SKM-1 (cell line): ENCODE measurements around the gene PLAU.
A peak's percentile ranks its signal among the peaks of the same experiment; 100 is the strongest.
"Not testable (repeated sequence)": the region's sequence is repeated elsewhere in the genome, so short reads cannot be mapped to it uniquely, and the experiment has no call there.

Experiments used
- DNase-seq: peaks from one replicate; lab custom pipeline; 2025; ENCODE audit not compliant: unreplicated experiment; lab: John Stamatoyannopoulos, UW

Gene PLAU

GRCh38 chr10:73919481-73919880 lies 8.5 kb downstream of the PLAU start:
- DNase-seq: not testable (repeated sequence)

GRCh38 chr10:73920089-73920488 lies 9.2 kb downstream of the PLAU start:
- DNase-seq: peak; percentile 72

GRCh38 chr10:73922007-73922863 lies 11.3 kb downstream of the PLAU start:
- DNase-seq: no peak

GRCh38 chr10:73922864-73923133 lies 11.9 kb downstream of the PLAU start:
- DNase-seq: no peak

DNA sequence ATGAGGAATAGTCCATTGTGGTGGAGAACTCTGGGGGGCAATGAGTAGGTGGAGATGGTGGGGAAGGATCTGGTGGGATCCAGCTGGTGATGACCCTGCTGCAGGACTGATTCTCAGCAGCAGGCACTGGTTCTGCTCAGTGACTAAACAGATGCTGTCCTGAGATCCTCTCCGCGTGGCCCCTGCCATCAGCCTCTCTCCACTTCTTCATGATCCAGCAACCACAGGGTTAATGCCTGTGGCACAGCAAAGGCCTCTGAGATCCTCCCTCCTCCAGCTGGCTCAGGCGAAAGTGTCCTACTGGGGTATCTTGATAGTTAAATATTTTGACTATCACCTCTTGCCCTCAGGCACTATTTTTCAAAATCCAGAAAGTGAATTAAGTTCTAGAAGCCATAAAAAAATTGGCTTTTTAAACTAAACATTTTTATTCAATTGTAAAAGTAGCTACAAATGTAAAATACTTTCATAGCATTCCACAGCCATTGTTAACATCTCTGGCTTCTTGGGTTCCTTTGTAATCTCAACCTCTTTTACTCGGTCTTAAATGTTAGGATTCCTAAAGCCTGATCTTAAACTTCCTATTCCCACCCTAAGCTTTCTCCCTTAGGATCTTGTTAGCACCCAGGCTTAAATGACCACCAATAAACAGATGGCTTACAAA lies 13.1 kb downstream of the PLAU start:
- DNase-seq: no peak

GRCh38 chr10:73924935-73925334 lies 14.0 kb downstream of the PLAU start:
- no peak for DNase-seq

- DNase-seq: no peak
Measured at GRCh38 chr10:73925539-73925938, 14.6 kb downstream of the PLAU start.

- peak; percentile 77 for DNase-seq
Measured at GRCh38 chr10:73926152-73926764, 15.3 kb downstream of the PLAU start.

- not testable (repeated sequence) for DNase-seq
Measured at GRCh38 chr10:73930630-73931327, 19.8 kb downstream of the PLAU start.

DNA sequence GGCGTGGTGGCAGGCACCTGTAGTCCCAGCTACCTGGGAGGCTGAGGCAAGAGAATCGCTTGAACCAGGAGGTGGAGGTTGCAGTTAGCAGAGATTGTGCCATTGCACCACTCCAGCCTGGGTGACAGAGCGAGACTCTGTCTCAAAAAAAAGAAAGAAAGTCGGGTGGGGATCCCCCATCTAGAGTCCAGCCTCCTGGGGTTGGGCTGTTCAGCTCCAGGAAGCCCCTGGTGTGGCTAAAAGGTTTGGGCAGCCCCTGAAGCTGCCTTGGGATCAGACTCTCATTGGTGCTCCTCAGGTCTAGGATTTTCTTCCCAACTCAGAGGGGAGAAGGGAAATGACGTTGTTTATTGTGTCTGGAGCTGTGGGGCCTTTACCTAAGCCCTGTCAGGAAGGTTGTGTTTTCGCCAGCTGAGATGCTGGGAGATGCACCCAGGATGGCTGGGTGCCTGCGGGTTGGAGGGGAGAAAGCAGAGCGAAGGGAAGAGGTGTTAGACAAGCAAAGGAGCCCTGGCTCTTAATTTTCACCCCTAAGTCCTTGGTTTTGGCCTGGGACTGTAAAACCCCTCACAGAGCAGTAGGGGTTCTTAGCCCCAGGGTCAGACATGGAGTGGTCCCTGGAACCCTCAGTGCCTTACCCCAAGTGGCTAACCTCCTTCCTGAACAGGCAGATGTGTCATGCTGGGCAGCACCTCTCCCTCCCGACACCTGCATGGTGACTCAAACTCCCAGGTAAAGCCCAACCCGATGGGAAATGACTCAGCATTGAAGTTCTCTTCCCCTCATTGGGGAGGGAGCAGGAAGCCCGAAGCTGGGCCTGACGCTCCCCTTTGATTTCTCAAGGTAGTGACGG lies 21.1 kb downstream of the PLAU start:
- no peak for DNase-seq

DNA sequence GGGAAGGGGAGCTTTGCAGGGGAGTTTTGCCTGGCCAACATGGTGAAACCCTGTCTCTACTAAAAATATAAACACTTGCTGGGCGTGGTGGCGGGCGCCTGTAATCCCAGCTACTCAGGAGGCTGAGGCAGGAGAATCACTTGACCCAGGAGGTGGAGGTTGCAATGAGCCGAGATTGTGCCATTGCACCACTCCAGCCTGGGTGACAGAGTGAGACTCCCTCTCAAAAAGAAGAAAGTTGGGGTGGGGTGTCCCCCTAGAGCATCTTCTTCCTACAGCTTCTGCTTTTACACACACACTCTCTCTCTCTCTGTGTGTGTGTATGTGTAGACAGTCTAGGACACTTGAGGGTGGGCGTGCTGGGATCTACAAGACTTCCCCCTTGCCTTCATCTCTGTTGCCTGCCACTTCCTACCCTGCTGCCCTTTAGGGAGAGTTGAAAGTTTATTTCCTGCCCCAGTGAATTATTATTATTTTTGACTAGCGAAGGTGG lies 21.7 kb downstream of the PLAU start:
- DNase-seq: no peak

GRCh38 chr10:73934074-73934473 lies 23.1 kb downstream of the PLAU start:
- DNase-seq: no peak

GRCh38 chr10:73935895-73936294 lies 25.0 kb downstream of the PLAU start:
- DNase-seq: no peak

DNA sequence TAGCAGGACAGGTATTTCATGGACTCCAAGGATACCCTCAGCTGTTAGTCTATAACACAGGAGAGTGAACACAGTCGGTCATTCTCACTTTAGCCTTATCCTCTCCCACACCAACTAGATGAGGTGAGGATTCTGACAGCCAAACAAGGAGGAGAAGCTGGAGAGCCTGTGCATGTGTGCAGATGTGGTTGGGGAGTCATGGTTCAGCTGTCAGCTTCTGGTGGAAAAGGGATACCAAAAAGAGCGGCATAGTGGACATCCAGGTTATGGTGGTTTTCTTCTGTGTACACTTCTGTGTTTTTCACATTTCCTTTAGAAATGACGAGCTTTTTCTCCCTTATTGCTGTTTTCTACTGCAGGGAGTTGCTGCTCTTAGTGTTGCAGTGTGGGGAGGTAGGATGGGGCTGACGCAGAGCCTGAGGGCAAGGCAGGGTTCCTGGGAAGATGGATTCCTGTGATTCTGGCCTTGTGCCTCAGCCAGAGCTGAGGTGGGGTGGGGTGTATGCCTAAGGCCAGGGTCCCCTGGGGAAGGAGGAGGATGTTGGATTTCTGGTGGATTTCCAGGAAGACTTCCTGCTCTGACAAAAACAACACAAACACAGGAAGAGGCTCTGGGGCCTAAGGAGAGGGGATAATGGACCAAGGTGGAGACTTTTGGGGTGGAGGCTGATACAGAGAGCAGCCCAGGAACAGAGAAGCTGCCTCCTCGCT lies 26.6 kb downstream of the PLAU start:
- DNase-seq: no peak

DNA sequence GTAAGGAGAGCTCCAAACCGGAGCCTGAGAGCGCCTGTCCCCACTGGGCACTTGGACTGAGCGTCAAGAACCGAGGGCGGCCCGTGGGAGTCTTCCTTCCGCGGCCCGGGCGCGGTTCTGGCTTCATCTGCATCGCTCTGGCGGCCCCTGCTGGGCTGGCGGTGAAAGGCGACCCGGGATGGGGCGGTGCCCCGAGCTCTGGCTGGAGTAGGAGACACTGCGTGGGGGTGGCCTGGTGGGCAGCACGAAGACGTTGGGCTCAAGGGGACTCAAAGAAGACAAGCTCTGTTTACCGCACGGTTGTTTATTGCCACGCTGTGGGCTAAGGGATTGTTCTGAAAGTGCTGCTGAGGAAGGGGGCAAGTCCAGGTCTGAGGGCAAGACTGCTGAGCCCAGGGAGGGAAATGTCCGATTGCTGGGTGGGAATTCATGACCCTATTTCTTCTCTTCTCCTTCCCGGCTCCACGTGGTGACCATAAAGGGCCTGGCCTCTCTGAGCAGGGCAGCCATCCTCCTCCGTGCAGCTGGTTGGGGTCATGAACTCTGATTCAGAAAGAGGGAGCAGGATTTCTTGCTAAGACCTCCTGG lies 29.8 kb downstream of the PLAU start:
- DNase-seq: no peak

GRCh38 chr10:73941300-73941699 lies 30.4 kb downstream of the PLAU start:
- DNase-seq: no peak

DNA sequence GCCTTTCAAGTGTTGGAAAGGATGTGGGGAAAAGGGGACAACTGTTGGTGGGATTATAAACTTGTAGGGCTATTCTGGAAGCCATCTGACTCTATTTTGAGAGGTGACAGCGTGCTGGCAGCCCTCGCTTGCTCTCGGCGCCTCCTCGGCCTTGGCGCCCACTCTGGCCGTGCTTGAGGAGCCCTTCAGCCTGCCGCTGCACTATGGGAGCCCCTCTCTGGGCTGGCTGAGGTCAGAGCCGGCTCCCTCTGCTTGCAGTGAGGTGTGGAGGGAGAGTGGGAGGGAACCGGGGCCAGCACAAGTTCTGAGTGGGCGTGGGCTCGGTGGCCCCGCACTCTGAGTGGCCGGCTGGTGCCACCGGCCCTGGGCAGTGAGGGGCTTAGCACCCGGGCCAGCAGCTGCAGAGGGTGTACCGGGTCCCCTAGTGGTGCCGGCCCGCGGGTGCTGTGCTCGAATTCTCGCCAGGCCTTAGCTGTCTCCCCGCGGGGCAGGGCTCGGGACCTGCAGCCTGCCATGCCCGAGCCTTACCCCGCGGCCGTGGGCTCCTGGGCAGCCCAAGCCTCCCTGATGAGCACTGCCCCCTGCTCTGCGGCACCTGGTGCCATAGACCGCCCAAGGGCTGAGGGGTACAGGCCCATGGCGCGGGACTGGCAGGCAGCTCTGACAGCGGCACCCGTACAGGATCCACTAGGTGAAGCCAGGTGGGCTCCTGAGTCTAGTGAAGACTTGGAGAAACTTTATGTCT lies 33.6 kb downstream of the PLAU start:
- no peak for DNase-seq

- DNase-seq: no peak
Measured at GRCh38 chr10:73946253-73947145, 35.6 kb downstream of the PLAU start.
